ENCODE results near the gene PLCG2.

The PLCG2 gene

GRCh38 chr16:81817296-81817695, 38.2 kb downstream of the PLCG2 start:
- no peak for FAIRE-seq

- no peak for FAIRE-seq
Observed at GRCh38 chr16:81817789-81818567, 38.9 kb downstream of the PLCG2 start.

DNA sequence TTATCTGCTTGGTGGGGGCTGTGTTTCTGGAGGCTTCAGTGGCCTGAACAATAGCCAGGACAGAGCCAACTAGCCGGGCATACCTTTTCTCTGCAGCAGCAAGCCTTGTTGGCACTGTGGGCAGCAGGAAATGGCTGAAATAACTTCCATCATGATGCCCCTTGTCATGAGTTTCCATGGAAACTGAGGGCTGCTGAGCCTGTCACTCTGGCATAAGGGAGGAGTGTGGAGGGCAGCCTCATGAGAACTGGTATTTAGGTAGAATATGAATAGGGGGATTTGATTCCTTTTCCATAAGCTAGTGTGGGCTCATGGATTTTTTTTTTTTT, 39.4 kb downstream of the PLCG2 start:
- no peak for FAIRE-seq

GRCh38 chr16:81818905-81819304, 39.8 kb downstream of the PLCG2 start:
- FAIRE-seq = no peak

GRCh38 chr16:81821436-81822128, 42.5 kb downstream of the PLCG2 start:
- no peak for FAIRE-seq

- FAIRE-seq = no peak
Observed at GRCh38 chr16:81823111-81823510, 44.0 kb downstream of the PLCG2 start.

DNA sequence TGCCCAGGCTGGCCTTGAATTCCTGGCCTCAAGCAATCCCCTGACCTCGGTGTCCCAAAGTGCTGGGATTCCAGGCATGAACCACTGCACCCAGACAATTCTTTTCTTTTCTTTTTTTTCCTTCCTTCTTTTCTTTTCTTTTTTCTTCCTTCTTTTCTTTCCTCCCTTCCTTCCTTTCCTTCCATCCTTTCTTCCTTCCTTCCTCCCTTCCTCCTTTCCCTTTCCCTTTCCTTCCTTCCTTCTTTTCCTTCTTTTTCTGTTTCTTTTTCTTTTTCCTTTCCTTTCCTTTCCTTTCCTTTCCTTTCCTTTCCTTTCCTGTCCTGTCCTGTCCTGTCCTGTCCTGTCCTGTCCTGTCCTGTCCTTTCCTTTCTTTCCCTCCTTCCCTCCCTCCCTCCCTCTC, 44.6 kb downstream of the PLCG2 start:
- no peak for FAIRE-seq

GRCh38 chr16:81826523-81826922, 47.4 kb downstream of the PLCG2 start:
- no peak for FAIRE-seq

GRCh38 chr16:81830845-81831540, 51.9 kb downstream of the PLCG2 start:
- FAIRE-seq = no peak

DNA sequence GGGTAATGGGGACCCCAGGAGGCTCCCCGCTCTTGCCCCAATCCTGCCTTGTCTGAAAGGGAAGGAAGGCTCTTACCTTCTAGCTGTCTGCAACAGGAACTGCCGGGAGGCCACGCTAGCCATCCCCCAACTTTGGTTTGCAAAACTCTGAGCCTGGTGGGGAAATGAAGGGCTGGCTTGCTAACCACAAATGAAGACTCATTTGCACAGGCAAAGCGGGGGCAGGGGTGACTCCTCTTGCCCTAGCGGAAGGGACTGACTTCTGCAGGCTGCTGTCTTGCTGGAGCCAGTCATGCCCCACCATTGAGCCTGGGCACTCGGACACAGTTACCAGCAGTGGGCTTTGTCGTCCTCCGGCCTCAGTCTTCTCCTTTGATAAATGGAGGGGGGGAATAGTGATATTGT, 52.6 kb downstream of the PLCG2 start:
- no peak for FAIRE-seq

DNA sequence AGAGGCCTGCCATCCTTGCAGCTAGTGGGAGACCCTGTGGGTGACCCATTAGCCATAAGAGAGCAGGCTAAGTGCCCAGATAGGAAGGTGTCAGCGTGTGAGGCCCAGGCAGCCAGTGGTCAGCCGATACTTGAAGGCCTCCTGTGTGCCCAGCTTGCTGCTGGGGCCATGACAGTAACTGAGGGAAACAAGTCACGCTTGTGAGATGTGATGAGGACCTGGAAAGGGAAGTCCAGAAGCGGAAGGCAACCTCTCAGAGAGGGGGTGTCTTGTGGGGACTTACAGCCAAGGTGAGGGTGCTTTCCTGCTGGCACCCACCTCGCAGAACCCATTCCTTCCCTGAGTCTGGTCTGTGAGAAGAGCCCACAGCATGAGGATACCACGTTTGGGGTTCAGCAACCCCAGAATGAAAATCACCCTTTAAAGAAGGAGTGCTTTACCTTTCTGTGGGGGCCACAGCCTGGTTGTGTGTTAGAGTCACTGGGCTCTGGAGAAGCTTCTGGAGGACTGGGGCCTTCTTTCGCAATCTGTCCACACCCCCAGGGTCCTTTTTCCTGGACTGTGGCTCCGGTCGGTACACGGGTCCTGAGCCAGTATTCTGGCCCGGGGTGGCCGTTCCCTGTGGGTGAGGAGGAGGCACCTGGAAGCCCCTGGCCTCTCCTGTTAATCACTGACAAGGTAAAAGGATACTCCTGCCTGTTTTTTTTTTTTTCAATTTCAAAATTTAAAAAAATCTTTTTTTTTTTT, 53.9 kb downstream of the PLCG2 start:
- FAIRE-seq = no peak

- FAIRE-seq = no peak
Observed at GRCh38 chr16:81833751-81834150, 54.7 kb downstream of the PLCG2 start.

GRCh38 chr16:81834868-81835267, 55.8 kb downstream of the PLCG2 start:
- no peak for FAIRE-seq

DNA sequence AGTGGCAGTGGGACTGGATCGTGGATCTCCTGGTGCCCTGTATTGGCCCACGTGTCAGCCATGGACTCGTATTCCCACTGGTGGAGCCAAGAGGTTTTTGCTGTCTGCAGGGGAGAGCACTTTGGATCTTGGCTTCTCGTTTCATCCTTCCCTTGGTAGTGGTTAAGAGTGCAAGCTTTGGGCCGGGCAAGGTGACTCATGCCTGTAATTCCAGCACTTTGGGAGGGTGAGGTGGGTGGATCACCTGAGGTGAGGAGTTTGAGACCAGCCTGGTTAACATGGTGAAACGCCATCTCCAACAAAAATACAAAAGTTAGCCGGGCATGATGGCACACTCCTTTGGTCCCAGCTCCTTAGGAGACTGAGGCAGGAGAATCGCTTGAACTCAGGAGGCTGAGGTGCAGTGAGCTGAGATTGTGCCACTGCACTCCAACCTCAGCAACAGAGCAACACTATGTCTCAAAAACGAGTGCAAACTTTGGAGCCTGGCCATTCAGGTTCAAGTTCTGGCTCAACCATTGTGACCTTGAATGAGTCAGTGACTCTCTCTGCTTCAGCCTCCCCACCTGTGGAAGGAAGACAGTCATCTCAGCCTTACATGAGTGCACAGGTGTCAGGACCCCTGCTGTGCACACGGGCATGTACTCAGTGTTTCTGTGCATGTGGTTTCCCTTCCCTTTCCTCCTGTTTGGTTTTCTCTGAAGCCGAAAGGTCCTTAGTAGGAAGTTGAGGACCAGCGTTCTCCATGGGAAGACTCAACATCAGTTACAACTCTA, 57.4 kb downstream of the PLCG2 start:
- FAIRE-seq = no peak

GRCh38 chr16:81837312-81837751, 58.2 kb downstream of the PLCG2 start:
- no peak for FAIRE-seq

DNA sequence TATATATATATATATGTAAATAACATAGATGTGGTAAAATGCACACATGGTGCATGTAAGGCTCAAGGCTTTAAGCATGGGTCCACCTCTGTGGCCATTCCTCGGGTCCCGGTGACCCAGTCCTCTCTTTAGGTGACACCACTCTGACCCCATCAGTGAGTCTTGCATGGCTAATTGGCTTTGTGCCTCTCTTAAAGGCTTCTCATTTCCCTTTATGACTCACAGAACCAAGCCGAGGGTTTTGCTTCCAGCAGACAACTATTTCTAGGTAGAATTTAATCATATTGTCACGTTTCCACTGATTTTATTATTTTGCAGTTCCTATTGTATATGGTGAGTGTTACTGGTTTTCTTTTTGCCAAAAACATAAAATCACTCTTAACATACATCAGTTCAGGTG, 59.7 kb downstream of the PLCG2 start:
- no peak for FAIRE-seq

DNA sequence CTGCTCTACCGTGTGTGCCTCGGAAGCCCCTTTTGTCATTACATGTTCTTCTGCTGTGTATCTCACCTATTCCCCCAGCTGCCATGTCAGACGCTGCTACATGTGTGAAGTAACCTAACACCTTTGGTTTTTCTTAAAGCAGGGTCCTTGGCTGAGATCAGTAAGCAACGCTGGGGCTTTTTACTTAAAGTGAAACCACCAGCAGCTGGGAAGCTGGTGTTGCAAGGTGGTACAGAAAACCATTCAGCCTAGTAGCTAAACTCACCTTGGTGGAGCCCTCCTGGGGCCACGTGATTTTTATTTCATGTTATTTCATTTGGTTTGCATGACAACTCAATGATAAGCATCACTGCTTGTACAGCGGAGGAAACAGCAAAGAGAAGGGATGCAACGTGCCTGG, 62.6 kb downstream of the PLCG2 start:
- no peak for FAIRE-seq

DNA sequence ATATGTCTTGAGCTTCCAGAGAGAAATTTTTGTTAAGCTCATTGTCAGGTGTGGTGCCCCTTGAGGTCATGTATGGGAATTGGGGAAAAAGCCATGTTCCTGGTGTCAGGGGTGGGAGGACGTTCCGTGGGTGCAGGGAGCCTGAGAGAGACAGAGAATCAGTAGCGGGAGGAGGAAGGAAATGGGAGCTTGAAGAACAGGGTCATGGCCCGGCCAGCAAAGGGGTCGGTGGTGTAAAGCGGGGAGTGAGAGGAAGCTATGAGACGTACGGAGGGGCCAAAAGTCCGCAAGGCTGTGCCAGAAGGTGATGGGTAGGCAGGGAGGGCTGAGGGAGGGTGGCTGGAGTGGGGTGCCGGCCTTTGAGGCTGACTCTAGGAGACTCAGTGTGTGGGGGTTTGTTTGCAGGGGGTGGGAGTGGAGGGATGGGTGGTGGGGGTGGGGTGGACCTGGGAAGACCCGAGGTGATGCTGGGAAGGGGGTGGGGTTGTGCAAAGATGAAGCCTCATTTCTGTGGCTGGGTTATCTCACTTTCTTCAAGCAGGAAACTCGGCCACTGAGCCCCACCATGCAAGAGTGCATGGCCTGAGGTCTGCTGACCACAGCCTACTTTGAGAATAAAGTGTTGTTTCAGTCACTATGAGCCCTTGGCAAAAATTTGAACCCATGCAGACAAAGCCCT, 63.6 kb downstream of the PLCG2 start:
- FAIRE-seq = no peak

DNA sequence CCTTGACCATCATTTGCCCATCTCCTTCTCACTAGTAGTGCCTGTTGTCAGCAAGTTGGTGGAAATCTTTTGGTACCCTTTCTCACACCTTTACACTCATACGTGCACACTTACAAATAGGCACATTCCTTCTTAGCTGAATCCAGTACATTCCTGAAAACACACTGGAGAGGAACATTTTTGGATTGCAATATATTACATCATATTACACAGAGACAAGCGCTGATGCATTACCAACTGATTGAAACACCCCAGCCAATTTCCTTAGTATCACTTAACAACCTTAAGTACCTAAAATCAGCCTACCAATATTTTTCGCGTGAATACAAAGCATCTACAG, 64.1 kb downstream of the PLCG2 start:
- FAIRE-seq = no peak

- FAIRE-seq = no peak
Observed at GRCh38 chr16:81843683-81844082, 64.6 kb downstream of the PLCG2 start.

DNA sequence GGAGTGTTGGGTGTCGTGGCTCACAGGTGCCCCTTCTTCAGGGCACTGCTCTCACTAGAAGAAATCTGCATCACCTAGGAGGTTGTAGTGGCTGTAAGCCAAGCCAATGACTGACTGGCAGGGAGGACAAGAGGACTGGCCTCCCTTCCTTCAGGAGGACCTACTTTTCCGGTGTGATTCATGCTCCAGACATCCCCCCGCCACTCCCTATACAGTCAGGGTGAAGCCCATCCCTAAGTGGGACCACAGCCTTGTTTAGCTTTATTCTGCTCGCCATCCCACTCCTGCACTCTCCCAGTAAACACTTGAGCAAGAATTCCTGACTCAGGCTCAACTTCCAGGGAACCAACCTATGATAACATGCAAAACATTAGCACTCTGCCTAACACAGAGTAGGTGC, 67.0 kb downstream of the PLCG2 start:
- FAIRE-seq = no peak

DNA sequence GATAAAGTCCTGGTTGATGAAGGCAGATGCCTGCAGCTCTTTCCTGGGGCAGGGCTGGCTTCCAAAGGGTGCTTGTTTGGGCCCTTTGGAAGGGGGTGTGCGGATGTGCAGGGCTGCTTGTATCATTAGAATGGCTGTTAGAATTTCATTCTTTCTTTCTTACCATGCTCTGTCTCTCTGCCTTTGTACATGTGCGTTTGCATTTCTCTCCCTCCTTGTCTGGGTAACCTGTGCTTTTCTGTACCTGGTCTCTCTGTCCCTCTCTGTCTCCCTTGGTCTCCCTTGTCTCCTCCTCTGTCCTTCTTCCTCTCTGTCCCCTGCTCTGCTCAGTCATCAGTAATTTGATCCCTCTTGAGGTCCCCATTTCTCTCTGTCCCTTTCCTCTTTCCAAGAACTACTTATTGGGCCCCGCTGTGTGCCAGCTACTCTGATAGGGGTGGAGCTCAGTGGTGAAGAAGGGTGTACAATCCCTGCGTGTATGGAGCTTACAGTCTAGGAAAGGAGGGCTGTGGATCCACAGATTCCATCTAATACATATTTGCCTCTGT, 69.3 kb downstream of the PLCG2 start:
- FAIRE-seq = no peak
